Upper lobe of left lung (tissue), 4 donors: ENCODE results near the gene RER1.

Experiments
- EP300 ChIP-seq, 4 donors: sonication (generic); formaldehyde crosslinking; IDR thresholded peaks; one replicate each; pipeline ENCODE4 v1.5.1; 2017; ENCODE audit warnings: antibody characterized with exemption in 4 of 4, control low read depth in 2 of 4
- POLR2A ChIP-seq, 4 donors: fragments of 450-650 bp; IDR thresholded peaks; one replicate each; pipeline ENCODE4 v1.5.1; 2016 to 2017; ENCODE audit warnings: antibody characterized with exemption in 4 of 4, mild to moderate bottlenecking in 2 of 4
- POLR2AphosphoS5 ChIP-seq, 2 donors: sonication (generic); formaldehyde crosslinking; IDR thresholded peaks; one replicate each; pipeline ENCODE4 v1.5.1; 2017; ENCODE audit warnings: antibody characterized with exemption in 2 of 2
- TF ChIP-seq, protein P1 (sequence below), 6 experiments: fragments of 450-650 bp in 4 of 6; fragments of 200-600 bp in 2 of 6; sonication (generic) in 2 of 6; IDR thresholded peaks; one replicate each; pipeline ENCODE4 v1.5.1; 2016 to 2019; ENCODE audit warnings: antibody characterized with exemption in 6 of 6

DNA sequence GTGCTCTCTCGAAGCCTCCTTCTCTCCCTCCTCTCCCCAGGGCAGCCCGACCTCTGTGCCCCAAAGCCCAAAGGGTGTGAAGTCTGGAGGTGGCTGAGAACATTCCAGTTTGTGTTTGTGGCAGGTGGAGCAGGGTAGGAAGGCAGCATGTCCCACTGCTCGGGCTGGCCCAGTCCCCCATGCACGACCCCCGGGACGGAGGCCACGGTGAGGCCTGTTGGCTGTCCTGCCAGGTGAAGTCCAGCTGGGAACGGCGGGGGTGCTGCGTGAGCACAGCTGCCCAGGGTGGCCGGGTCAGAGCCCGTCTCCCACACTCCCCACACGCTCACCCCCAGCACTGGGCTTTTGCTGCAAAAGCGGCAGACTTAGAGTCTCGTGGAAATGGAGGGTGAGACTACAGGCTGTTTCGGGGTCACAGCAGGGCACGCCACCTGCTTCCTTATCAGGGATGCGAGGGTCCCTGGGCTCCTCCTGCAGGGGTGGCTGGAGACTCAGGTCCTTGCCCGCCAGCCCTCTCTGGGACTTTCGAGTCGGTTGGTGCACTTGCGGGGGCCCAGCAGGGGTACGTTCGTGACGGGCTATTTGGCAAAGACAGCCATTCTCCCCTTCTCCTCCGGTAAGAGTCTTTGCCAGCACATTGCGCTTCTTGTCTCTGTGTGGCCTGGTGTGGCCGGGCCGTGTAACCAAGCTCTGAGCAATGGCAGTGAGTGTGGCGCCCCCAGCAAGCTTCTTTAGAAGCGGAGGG is 40.6 kb upstream of the RER1 start:
- TF ChIP-seq POLR2AphosphoS5 (IDR thresholded peaks at IDR 0.05) (no peak), POLR2A (IDR thresholded peaks at IDR 0.05) (no peak), EP300 (IDR thresholded peaks at IDR 0.05) (no peak)
- TF ChIP-seq, protein P1, sequence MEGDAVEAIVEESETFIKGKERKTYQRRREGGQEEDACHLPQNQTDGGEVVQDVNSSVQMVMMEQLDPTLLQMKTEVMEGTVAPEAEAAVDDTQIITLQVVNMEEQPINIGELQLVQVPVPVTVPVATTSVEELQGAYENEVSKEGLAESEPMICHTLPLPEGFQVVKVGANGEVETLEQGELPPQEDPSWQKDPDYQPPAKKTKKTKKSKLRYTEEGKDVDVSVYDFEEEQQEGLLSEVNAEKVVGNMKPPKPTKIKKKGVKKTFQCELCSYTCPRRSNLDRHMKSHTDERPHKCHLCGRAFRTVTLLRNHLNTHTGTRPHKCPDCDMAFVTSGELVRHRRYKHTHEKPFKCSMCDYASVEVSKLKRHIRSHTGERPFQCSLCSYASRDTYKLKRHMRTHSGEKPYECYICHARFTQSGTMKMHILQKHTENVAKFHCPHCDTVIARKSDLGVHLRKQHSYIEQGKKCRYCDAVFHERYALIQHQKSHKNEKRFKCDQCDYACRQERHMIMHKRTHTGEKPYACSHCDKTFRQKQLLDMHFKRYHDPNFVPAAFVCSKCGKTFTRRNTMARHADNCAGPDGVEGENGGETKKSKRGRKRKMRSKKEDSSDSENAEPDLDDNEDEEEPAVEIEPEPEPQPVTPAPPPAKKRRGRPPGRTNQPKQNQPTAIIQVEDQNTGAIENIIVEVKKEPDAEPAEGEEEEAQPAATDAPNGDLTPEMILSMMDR (IDR thresholded peaks at IDR 0.05): no peak
